NCI-H2227 treated with DMSO at 0.1 percent for 48 hours (cell line): ENCODE data around the gene NFE2.

Experiments
- DNase-seq: peaks from one replicate; lab custom pipeline; 2025; lab: John Stamatoyannopoulos, UW

NFE2 gene

DNA sequence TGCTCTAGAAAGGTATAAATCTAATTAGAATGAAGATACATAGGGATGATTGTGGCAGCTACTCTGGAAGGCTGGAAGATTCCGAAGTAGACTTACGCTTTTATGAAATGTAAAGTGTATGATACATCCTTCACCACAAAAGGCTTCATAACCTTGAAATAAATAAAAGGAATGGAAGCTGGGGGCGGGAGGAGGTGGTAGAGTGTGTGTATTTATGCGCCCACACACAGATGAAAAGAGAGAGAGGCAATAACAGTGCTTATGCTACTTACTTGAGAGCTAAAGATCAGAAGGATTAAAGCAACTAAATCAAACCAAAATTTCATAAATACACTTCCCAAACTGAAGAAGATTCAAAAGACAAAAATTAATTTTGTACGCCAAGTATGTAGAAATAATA is 51.3 kb downstream of the NFE2 start:
- no peak for DNase-seq

DNA sequence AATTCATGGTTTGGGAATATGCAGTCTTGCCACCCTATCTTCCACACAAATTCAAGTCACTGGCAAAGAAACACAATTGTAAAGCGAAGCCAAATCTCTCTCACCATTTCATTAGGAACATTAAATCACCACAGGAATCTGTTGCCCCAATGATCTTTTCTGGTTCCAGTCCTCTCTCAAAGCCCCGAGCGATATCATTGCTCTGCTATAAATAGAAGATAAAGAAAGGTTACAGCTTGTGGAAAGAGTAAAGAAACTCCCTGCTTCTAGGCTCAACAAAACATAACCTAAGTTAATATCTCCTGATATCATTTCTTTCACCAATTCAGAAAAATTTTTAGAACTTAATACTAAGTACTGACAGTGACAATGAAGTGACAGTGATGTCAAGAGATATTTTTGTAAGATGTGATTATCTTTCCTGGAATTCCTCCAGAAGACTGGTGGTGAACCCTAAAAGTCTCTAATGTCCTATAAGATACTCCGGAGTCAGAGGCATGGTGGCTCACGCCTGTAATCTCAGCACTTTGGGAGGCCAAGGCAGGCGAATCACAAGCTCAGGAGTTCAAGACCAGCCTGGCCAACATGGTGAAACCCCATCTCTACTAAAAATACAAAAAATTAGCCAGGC is 54.7 kb downstream of the NFE2 start:
- no peak for DNase-seq
